GM19099 (cell line): ENCODE measurements around the gene THOC3.

Experiments used
- POLR2A ChIP-seq: IDR thresholded peaks from 3 replicates; pipeline ENCODE4 v1.6.1; 2011; ENCODE audit warnings: low read depth; ENCODE audit not compliant: insufficient read length; ENCODE audit errors: extremely low read depth

THOC3 gene

GRCh38 chr5:175967471-175968372 lies at the start of gene THOC3:
THOC3 (minus strand) TSS chr5:175968315; CDS start chr5:175968208, 107 bp downstream.
- TF ChIP-seq POLR2A = peak; percentile 54

GRCh38 chr5:175922192-175922885 lies 45.8 kb downstream of the THOC3 start:
- TF ChIP-seq POLR2A = no peak

- no peak for TF ChIP-seq POLR2A
Observed at GRCh38 chr5:175921061-175921730, 46.9 kb downstream of the THOC3 start.

- no peak for TF ChIP-seq POLR2A
Observed at GRCh38 chr5:175920231-175920811, 47.8 kb downstream of the THOC3 start.
